NCI-H524 (cell line): Measurements from ENCODE around the gene SND1.

ENCODE experiments used
- DNase-seq, 2 experiments: peaks; one replicate each; lab custom pipeline; 2025; lab: John Stamatoyannopoulos, UW

The SND1 gene

GRCh38 chr7:127799535-127800305 is 147.7 kb downstream of the SND1 start:
- no peak for DNase-seq

GRCh38 chr7:127802845-127803244 is 150.9 kb downstream of the SND1 start:
- DNase-seq: no peak

- no peak for DNase-seq
Measured at GRCh38 chr7:127803626-127804025, 151.6 kb downstream of the SND1 start.

- DNase-seq: no peak
Measured at GRCh38 chr7:127807340-127807739, 155.3 kb downstream of the SND1 start.

- DNase-seq: no peak
Measured at GRCh38 chr7:127807829-127808228, 155.8 kb downstream of the SND1 start.

GRCh38 chr7:127809261-127809702 is 157.3 kb downstream of the SND1 start:
- peak; percentile 85 to 96 for DNase-seq

GRCh38 chr7:127810113-127810512 is 158.1 kb downstream of the SND1 start:
- no peak for DNase-seq

- peak in 1 of 2 experiments; percentile 62 for DNase-seq
Measured at GRCh38 chr7:127810696-127811660, 159.0 kb downstream of the SND1 start.

GRCh38 chr7:127812540-127812939 is 160.5 kb downstream of the SND1 start:
- no peak for DNase-seq

- no peak for DNase-seq
Measured at GRCh38 chr7:127813991-127814541, 162.1 kb downstream of the SND1 start.

- DNase-seq: no peak
Measured at GRCh38 chr7:127815631-127816145, 163.7 kb downstream of the SND1 start.

- DNase-seq: no peak
Measured at GRCh38 chr7:127816354-127817190, 164.6 kb downstream of the SND1 start.

GRCh38 chr7:127817466-127817865 is 165.5 kb downstream of the SND1 start:
- DNase-seq: no peak

- DNase-seq: no peak
Measured at GRCh38 chr7:127818306-127818705, 166.3 kb downstream of the SND1 start.

- DNase-seq: no peak
Measured at GRCh38 chr7:127819975-127820731, 168.2 kb downstream of the SND1 start.

GRCh38 chr7:127820732-127821085 is 168.7 kb downstream of the SND1 start:
- DNase-seq: no peak

GRCh38 chr7:127821146-127821545 is 169.2 kb downstream of the SND1 start:
- no peak for DNase-seq

- peak in 1 of 2 experiments; percentile 58 for DNase-seq
Measured at GRCh38 chr7:127822822-127823508, 171.0 kb downstream of the SND1 start.

- DNase-seq: no peak
Measured at GRCh38 chr7:127824682-127825081, 172.7 kb downstream of the SND1 start.
